Right lobe of liver (tissue), 6 donors: Measurements from ENCODE around the gene MMP15. TPM values are rescaled to one million over a fixed set of nuclear protein-coding genes. Genes with fewer than 3 reads are reported as not detected.

Experiments
- ATAC-seq, 4 donors: fragments of 200-7000 bp; cut with Tn5 transposase; one replicate each; pipeline ENCODE4 v1.9.1; 2020; ENCODE audit warnings: mild to moderate bottlenecking in 4 of 4, moderate library complexity in 4 of 4
- DNase-seq, 3 donors: peaks; one replicate each; pipeline ENCODE4 v3.0.0-alpha.2; 2020
- H3K27ac ChIP-seq, 3 donors: fragments of 200-600 bp; one replicate each; pipeline ENCODE4 v1.8.0; 2022
- H3K27me3 ChIP-seq, 2 donors: fragments of 200-600 bp; one replicate each; pipeline ENCODE4 v1.8.0; 2022
- H3K36me3 ChIP-seq, 4 donors: fragments of 200-600 bp; sonication (generic) in 1 of 4; one replicate each; pipeline versions ENCODE4 v1.5.1 to v1.8.0; 2017 to 2022; ENCODE audit warnings: control low read depth in 1 of 4
- H3K4me1 ChIP-seq, 4 donors: fragments of 200-600 bp; sonication (generic) in 1 of 4; one replicate each; pipeline versions ENCODE4 v1.5.1 to v1.8.0; 2017 to 2022; ENCODE audit warnings: control low read depth in 1 of 4
- H3K4me3 ChIP-seq, 3 donors: fragments of 200-600 bp; one replicate each; pipeline ENCODE4 v1.8.0; 2022
- H3K9me3 ChIP-seq, 4 donors: fragments of 200-600 bp; sonication (generic) in 1 of 4; one replicate each; pipeline versions ENCODE4 v1.5.1 to v1.8.0; 2017 to 2022; ENCODE audit warnings: control low read depth in 1 of 4
- POLR2A ChIP-seq: fragments of 450-650 bp; IDR thresholded peaks from one replicate; pipeline ENCODE4 v1.6.1; 2017; ENCODE audit warnings: antibody characterized with exemption, mild to moderate bottlenecking
- WGBS: methylation state at CpG from one replicate; pipeline ENCODE4 v1.1.6; 2018; ENCODE audit warnings: low coverage, low lambda C conversion rate; ENCODE audit not compliant: insufficient coverage; ENCODE audit errors: missing lambda C conversion rate; 5-methylcytosine and 5-hydroxymethylcytosine counted together
- intact Hi-C, 2 donors: fragments of 100-400 bp; cut with DNase I; formaldehyde crosslinking; loops; one replicate each; pipeline versions ENCODE4 v1.11.2 to v1.14.1; 2022
- total RNA-seq, 6 experiments: library from RNA; depleted of rRNA in 2 of 6; stranded (reverse); fragments of >200 nt in 2 of 6; fragmentation: NEBNext Ultra II Directional in 3 of 6; extraction: Animal tissue kit (Norgen Biotek cat#: 25700) in 3 of 6; gene quantifications; one replicate each; pipeline versions ENCODE4 v1.1.0 to v1.2.4, GENCODE V29; 2016 to 2023
- TF ChIP-seq, protein P1 (sequence below), 4 donors: fragments of 200-600 bp in 3 of 4; fragments of 450-650 bp in 1 of 4; IDR thresholded peaks; one replicate each; pipeline versions ENCODE4 v1.5.1 to v1.8.0; 2016 to 2022; ENCODE audit warnings: antibody characterized with exemption in 4 of 4, mild to moderate bottlenecking in 2 of 4
- donor health status: DM: no; HTN: yes; CAD: no.
- donor health status: DM: no; HTN: no; CAD: no.
- donor health status: DM: no; HTN: no; CAD: no.
- donor health status: DM: no; HTN: yes; CAD: no.
- donor health status: DM: no; HTN: yes; CAD: no.

The MMP15 gene
- total RNA-seq, 6 experiments from 2014 or later = 22.3 to 76.0 (median 35.2) TPM

DNA sequence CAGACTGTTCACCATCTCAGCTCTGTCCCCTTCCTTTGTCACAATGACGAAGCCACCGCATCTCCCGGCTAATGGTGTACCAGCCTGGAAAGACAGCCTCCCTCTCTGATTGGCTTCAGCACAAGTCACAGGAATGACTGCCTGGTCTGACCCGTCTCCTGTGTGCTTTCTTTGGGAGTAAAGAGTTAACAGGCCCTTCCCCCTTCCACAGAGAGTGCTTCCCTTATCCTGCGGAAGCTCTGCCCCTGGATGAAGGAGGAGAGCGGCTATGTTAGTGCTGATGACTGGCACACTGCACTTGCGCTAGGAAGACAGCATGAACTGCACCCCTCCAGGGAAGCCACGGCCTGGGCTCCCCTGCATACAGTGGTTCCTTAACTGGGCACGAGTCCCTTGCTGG lies 13.1 kb upstream of the MMP15 start:
- WGBS = 59% methylated on average over 4 of the region's 9 CpGs
- no peak overlapping the region for H3K4me3 ChIP-seq
- TF ChIP-seq, protein P1, sequence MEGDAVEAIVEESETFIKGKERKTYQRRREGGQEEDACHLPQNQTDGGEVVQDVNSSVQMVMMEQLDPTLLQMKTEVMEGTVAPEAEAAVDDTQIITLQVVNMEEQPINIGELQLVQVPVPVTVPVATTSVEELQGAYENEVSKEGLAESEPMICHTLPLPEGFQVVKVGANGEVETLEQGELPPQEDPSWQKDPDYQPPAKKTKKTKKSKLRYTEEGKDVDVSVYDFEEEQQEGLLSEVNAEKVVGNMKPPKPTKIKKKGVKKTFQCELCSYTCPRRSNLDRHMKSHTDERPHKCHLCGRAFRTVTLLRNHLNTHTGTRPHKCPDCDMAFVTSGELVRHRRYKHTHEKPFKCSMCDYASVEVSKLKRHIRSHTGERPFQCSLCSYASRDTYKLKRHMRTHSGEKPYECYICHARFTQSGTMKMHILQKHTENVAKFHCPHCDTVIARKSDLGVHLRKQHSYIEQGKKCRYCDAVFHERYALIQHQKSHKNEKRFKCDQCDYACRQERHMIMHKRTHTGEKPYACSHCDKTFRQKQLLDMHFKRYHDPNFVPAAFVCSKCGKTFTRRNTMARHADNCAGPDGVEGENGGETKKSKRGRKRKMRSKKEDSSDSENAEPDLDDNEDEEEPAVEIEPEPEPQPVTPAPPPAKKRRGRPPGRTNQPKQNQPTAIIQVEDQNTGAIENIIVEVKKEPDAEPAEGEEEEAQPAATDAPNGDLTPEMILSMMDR (IDR thresholded peaks at IDR 0.05) = no peak
- no peak for TF ChIP-seq POLR2A
- H3K4me1 ChIP-seq = no peaks in the 10 kb centered on the region
- intact Hi-C loops = loop anchor here in 1 of 2 donors (10.0 kb wide), 1 partner anchor 248 kb away; no protein-coding TSS in a partner anchor
- DNase-seq = peak in 1 of 3 donors; percentile 2
- peaks cover 0 to 25% (median under 1%) of the 10 kb centered on the region in 4 donors for H3K36me3 ChIP-seq
- peak in 1 of 4 donors; percentile 35 for ATAC-seq
- no peaks in the 10 kb centered on the region for H3K9me3 ChIP-seq
- no peak overlapping the region for H3K27ac ChIP-seq
- H3K27me3 ChIP-seq = no peaks in the 10 kb centered on the region

DNA sequence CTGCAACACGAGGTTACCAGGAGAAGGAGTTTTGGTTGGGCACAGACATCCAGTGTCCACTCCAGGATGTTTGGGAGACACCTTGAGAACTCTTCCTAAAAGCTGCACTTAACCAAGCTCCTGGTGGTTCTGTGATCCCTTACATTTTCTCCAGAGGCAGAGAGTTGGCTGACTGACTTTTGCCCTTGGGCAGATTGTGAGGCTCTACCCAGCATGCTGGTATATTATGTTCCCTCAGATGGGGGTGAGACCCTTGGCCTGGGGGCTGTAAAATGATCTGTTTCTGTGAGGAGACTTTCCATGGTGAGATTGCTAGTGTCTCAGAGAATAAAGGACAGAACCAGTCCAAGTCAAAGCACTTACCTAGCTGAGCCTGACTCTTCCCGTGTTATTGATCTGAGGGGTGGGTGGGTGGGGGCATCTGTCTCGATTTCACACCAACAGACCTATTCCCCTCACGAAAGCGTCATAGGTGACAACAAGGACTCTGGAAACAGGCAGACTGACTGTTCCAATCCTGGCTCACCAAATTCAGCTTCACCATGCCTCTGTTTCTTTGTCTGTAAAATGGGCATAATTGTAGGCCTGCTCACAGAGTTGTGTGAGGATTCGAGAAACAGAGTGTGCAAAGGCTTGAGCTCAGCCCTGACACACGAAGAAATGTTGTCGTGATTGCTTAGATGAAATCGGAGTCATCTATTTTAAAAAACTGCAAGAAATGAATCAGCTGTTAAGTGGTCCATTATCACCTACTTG lies 12.2 kb upstream of the MMP15 start:
- H3K27ac ChIP-seq = no peak overlapping the region
- intact Hi-C loops = loop anchor here in 1 of 2 donors (10.0 kb wide), 1 partner anchor 249 kb away; no protein-coding TSS in a partner anchor
- no peaks in the 10 kb centered on the region for H3K27me3 ChIP-seq
- peaks cover 0 to 32% (median 3%) of the 10 kb centered on the region in 4 donors for H3K36me3 ChIP-seq
- DNase-seq = no peak
- no peaks in the 10 kb centered on the region for H3K4me1 ChIP-seq
- no peak for ATAC-seq
- H3K9me3 ChIP-seq = no peaks in the 10 kb centered on the region
- 96% methylated on average over 7 of the region's 9 CpGs for WGBS
- H3K4me3 ChIP-seq = no peak overlapping the region
- TF ChIP-seq POLR2A = no peak
- TF ChIP-seq, protein P1 (IDR thresholded peaks at IDR 0.05) = no peak

DNA sequence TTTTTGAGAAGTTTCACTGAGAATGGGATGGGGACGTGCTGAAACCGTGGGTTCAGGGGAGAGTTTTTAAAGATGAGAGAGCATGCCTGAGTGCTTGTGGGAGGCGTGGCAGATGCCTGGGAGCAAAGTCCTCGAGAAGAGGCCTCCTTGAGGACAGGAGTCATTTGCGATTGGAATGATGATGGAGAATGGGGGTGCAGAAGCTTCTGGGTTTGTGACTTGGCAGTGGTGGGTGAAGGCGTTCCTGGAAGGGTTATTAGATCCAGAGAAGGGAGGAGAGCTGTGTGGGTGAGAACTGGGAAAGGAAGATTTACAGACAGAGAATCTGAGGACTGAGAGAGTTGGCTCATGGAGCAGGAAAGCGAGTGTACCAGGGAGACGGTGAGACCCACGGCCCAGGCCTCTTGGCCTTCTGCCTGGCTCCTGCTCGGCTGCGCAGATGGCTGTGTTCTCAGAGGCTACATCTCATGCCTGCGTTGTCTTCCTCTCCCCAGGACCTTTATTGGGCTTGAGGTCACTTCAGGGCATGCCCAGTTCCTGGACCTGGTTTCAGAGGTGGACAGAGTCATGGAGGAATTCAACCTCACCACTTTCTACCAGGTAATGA lies 8.6 kb upstream of the MMP15 start:
- Histone ChIP-seq H3K36me3 (peaks cover 0 to 20% (median 2%) of the 10 kb centered on the region in 4 donors), H3K4me3 (no peak overlapping the region), H3K4me1 (no peaks in the 10 kb centered on the region), H3K9me3 (no peaks in the 10 kb centered on the region), H3K27me3 (no peaks in the 10 kb centered on the region), H3K27ac (no peak overlapping the region)
- 55% methylated on average over 11 of the region's 12 CpGs for WGBS
- no peak for TF ChIP-seq POLR2A
- TF ChIP-seq, protein P1 (IDR thresholded peaks at IDR 0.05) = no peak
- no peak for DNase-seq
- intact Hi-C loops = loop anchor here in 1 of 2 donors (10.0 kb wide), 1 partner anchor 252 kb away; no protein-coding TSS in a partner anchor
- no peak for ATAC-seq

DNA sequence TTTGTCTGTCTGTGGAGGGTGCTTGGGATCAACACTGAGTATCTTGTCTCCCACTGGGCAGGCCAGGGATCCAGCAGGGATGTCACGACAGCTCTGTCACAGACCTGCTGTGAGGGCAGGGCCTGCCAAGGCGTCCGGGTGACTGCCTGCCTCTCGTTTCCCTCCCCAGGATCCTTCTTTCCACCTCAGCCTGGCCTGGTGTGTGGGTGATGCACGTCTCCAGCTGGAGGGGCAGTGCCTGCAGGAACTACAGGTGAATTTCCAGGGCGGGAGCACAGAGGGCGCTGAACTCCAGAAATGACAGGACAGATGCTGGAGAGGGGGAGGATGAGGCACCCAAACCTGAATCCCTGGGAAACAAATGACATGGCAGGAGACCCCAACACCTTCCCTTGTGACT lies 6.8 kb upstream of the MMP15 start:
- no peaks in the 10 kb centered on the region for H3K9me3 ChIP-seq
- H3K36me3 ChIP-seq = peaks cover 0 to 15% (median 2%) of the 10 kb centered on the region in 4 donors
- no peak for ATAC-seq
- peaks cover 0 to 11% (median 5%) of the 10 kb centered on the region in 4 donors for H3K4me1 ChIP-seq
- TF ChIP-seq, protein P1 (IDR thresholded peaks at IDR 0.05) = peak in 1 of 4 donors; percentile 20
- TF ChIP-seq POLR2A = no peak
- H3K27me3 ChIP-seq = no peaks in the 10 kb centered on the region
- H3K27ac ChIP-seq = no peak overlapping the region
- no peak for DNase-seq
- WGBS = 90% methylated on average over 2 of the region's 7 CpGs
- no peak overlapping the region for H3K4me3 ChIP-seq
- intact Hi-C loops = loop anchor here in 1 of 2 donors (10.0 kb wide), 1 partner anchor 254 kb away; no protein-coding TSS in a partner anchor
